IMR-90 (cell line): ENCODE results near the gene ACTMAP.

ENCODE experiments used
- BHLHE40 ChIP-seq: fragments of 150-350 bp; IDR thresholded peaks from 2 replicates; pipeline ENCODE4 v1.6.1; 2016; ENCODE audit warnings: mild to moderate bottlenecking, low read depth, low read length
- CEBPB ChIP-seq: IDR thresholded peaks from 2 replicates; pipeline ENCODE4 v1.6.1; 2012; ENCODE audit warnings: low read depth, low read length, improper control_type of control experiment
- CTCF ChIP-seq: conservative IDR thresholded peaks from 2 replicates; pipeline ENCODE4 v1.5.1; 2012; ENCODE audit warnings: mild to moderate bottlenecking, low read depth, low read length, improper control_type of control experiment
- ELK1 ChIP-seq: fragments of 150-350 bp; IDR thresholded peaks from 2 replicates; pipeline ENCODE4 v1.6.1; 2016; ENCODE audit warnings: low read depth, mild to moderate bottlenecking, low read length, moderate library complexity, borderline replicate concordance
- FOS ChIP-seq: fragments of 150-350 bp; IDR thresholded peaks from 2 replicates; pipeline ENCODE4 v1.6.1; 2016; ENCODE audit warnings: low read depth, low read length
- MAFK ChIP-seq: IDR thresholded peaks from 2 replicates; pipeline ENCODE4 v1.6.1; 2012; ENCODE audit warnings: low read depth, low read length, improper control_type of control experiment
- MAZ ChIP-seq: IDR thresholded peaks from 2 replicates; pipeline ENCODE4 v1.6.1; 2012; ENCODE audit warnings: low read depth, mild to moderate bottlenecking, low read length, improper control_type of control experiment, moderate library complexity, borderline replicate concordance
- MXI1 ChIP-seq: IDR thresholded peaks from 2 replicates; pipeline ENCODE4 v1.6.1; 2012; ENCODE audit warnings: low read depth, mild to moderate bottlenecking, low read length, moderate library complexity, borderline replicate concordance
- NFE2L2 ChIP-seq: fragments of 150-350 bp; IDR thresholded peaks from 2 replicates; pipeline ENCODE4 v1.6.1; 2016; ENCODE audit warnings: low read depth, mild to moderate bottlenecking, low read length
- POLR2A ChIP-seq: IDR thresholded peaks from 2 replicates; pipeline ENCODE4 v1.6.1; 2012; ENCODE audit warnings: mild to moderate bottlenecking, low read depth, low read length
- RAD21 ChIP-seq: IDR thresholded peaks from 2 replicates; pipeline ENCODE4 v1.6.1; 2012; ENCODE audit warnings: low read length, improper control_type of control experiment
- RFX5 ChIP-seq: IDR thresholded peaks from 2 replicates; pipeline ENCODE4 v1.8.0; 2012; ENCODE audit warnings: low read depth, mild to moderate bottlenecking, low read length, moderate library complexity
- SMC3 ChIP-seq: fragments of 150-350 bp; IDR thresholded peaks from 2 replicates; pipeline ENCODE4 v1.6.1; 2016; ENCODE audit warnings: low read depth, mild to moderate bottlenecking, antibody characterized with exemption, low read length, moderate library complexity
- USF2 ChIP-seq: fragments of 150-350 bp; IDR thresholded peaks from 2 replicates; pipeline ENCODE4 v1.6.1; 2017; ENCODE audit warnings: mild to moderate bottlenecking, antibody characterized with exemption, low read length, low read depth

GRCh38 chr19:40705362-40705651, 45.0 kb downstream of the ACTMAP start:
- TF ChIP-seq FOS (no peak), CTCF (no peak), POLR2A (no peak), RAD21 (no peak), MXI1 (no peak), BHLHE40 (no peak), ELK1 (no peak), SMC3 (no peak), MAFK (no peak), RFX5 (no peak), USF2 (no peak), MAZ (no peak), NFE2L2 (no peak), CEBPB (no peak)
